Measurements from ENCODE around the gene PPIC.

DNA sequence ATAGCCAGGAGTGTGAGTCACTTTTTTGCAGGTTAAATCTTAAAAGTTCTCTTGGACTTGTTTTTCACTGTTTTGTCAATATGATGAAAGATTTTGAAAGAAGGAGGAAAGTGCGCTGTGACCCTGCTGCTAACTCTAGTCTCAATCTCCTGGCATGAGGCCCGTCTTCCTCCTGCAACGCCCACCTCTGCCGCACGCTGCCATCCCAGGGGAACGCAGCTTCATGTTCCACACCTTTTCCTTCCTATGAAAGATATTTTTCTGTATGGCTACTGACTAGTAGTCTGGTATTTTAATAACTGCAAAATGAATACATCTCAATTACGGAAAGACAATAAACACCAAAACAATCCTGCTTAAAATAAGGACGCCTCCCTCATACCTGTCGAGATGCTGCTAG is 8.3 kb downstream of the PPIC start:
- TF ChIP-seq EZH2phosphoT487 (IDR thresholded peaks at IDR 0.05; ENCODE audit: insufficient read depth, low read depth) (no peak), EZH2 (IDR thresholded peaks at IDR 0.05; ENCODE audit: insufficient read depth, poor library complexity, severe bottlenecking) (no peak)

Data from GM23248 (cell line).